ENCODE measurements around the gene RABEP1.
"Not testable (repeated sequence)": the region's sequence is repeated elsewhere in the genome, so short reads cannot be mapped to it uniquely, and the experiment has no call there.

- not testable (repeated sequence) for TF ChIP-seq CTCF, POLR2A (IDR thresholded peaks at IDR 0.05)
Measured at GRCh38 chr17:5233492-5233891, 48.6 kb upstream of the RABEP1 start.

Data from uterus (tissue), 2 donors.